G401.6 (cell line): ENCODE data around the gene LAD1.

Source experiments
- FAIRE-seq: peaks from 2 replicates; lab custom pipeline; 2012; peaks lifted over from hg19 to GRCh38; lab: Jason Lieb, UNC

Gene LAD1, protein sequence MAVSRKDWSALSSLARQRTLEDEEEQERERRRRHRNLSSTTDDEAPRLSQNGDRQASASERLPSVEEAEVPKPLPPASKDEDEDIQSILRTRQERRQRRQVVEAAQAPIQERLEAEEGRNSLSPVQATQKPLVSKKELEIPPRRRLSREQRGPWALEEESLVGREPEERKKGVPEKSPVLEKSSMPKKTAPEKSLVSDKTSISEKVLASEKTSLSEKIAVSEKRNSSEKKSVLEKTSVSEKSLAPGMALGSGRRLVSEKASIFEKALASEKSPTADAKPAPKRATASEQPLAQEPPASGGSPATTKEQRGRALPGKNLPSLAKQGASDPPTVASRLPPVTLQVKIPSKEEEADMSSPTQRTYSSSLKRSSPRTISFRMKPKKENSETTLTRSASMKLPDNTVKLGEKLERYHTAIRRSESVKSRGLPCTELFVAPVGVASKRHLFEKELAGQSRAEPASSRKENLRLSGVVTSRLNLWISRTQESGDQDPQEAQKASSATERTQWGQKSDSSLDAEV

DNA sequence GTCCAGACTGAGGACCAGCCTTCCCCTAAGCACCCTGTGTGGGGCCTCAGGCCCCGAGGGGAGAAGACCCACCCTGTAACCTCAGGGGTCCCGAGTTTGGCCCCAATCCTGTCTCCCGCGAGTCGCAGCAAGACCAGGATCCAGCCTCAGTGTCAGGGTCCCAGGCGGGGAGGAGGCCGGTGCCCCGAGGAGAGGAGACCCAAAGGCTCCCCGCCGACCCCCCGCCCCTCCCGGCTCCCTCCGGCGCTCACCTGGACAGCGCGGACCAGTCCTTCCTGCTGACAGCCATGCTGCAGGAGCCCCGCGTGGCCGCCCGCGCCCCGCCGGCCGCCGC, at the start of gene LAD1:
TSS of gene LAD1 (minus strand) at position 307 of the 334 bp plus-strand sequence. CDS start at position 289, 18 bp downstream.
- no peak for FAIRE-seq

DNA sequence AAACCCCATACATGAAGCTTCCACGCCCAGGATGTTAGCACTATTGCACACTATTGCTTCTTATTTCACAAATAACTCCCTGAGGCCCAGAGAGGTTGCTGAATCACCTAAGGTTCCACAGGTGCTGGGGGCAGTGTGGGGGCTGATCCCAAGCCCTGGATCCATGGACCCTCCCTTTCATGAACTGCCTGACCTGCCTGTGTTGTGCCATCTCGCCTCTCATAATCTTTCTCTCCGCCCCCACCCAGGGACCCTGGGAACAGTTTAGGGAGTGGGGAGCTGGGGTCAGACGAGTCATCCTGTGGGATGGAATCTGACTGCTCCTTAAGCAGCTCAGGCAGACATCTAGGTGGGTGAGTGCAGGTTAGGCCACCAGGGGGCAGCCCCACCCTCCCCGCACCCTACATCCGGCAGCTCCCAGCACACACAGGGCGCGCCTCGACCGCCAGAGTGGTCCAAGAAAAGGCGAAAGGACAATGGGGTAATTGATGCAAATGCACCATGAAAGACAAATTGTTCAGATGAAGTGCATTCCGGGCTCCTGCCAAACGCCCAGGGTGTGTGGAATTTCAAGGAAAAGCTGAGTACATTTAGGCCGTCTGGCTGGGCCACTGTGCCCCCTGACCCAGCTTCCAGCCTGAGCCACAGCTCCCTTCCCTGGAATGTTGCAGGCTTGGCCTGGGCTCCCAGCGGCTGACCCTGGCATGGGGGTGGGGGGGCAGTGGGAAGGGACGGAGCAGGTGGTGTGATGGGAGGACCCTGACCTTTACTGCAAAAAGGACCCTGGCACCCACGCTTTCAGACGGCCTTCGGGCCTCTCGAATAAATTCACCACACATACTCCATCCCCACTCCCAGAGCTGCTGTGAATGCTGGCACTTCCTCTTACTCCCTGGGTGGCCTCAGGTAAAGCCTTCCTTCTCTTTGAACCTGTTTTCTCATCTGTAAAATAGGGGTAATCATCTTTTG, 49.1 kb upstream of the LAD1 start:
- no peak for FAIRE-seq

DNA sequence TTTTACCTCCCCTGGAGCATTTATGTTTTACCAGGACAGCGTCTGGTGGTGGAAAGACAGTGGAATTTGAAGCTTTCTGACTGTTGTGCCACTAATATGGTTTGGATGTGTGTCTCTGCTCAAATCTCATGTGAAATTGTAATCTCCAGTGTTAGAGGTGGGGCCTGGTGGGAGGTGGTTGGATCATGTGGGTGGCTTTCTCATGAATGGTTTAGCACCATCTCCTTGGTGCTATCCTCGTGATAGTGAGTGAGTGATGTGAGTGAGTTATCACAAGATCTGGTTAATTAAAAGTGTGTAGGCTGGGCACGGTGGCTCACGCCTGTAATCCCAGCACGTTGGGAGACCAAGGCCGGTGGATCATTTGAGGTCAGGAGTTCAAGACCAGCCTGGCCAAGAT, 46.2 kb upstream of the LAD1 start:
- no peak for FAIRE-seq

DNA sequence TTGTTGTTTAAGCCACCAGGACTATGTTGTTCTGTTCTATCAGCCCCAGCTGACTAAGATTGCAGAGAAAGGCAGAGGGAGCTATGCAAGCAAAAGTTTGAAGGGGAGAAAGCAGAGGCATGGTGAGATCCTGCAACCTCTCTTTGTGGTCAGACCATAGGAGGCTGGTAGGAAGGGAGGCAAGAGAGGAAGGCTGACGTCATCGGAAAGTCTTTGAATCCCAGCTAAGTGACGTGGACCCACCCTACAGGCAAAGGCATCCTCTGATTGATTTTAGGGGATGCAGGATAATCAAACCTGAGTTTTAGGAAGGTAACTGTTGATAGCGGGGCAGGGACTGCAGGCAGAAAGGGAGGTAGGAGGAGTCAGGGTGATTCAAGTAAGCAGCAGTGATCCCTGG, 45.7 kb upstream of the LAD1 start:
- peak; percentile 93 for FAIRE-seq

DNA sequence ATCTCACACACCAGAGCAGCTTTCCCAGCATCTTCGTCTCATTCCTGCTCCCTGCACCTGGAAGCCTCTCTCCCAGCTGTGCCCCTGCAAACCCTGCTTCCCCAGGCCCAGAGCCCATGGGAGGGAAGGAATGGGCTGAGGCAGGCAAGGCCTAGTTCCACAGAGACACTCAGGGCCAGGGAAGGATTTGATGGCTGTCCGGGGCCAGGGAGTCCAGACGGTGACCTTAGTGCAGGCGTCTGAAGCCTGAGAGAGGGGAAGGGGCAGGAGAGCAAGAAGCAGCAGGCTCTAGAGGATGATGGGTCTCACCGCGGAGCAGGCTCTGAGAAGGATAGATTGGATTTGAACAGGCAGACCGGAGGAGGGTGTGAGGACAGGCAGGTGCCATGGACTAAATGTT, 44.6 kb upstream of the LAD1 start:
- FAIRE-seq: no peak

DNA sequence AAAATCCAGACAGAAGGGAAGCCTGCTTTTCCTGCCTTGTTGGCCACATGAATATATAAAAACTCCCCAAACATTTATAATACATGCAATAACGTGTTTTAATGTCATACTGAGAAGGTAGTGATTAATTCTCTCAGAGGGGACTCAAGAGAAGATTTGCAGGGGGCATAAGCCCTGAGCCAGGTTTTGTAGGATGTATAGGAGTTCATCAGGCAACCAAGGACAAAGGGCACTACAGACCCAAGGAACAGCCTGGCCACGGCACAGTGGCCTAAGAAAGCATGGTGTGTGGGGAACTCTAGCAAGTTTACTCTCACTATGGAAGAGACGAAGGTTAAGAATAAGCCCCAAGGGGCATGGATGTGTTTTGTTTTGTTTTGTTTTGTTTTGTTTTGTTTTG, 37.8 kb upstream of the LAD1 start:
- FAIRE-seq: no peak

DNA sequence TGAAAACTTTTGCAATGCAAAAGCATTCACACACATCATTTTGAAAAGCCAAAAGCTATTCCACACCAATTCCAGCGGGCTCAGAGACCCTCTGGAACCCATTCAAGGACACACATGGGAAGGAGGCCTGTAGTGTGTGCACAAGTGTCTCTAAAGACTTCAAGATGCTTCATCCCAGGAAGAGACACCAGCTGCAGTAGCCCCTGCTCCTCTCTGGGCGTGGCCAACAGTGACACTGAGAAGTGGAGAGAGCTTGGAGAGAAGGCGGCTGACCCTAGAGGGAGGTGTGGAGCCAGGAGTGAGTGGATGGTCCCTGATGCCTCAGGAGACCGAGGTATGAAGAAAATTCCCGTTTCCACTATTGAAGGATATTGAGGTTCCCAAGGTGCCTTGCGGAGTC, 37.3 kb upstream of the LAD1 start:
- FAIRE-seq: no peak

DNA sequence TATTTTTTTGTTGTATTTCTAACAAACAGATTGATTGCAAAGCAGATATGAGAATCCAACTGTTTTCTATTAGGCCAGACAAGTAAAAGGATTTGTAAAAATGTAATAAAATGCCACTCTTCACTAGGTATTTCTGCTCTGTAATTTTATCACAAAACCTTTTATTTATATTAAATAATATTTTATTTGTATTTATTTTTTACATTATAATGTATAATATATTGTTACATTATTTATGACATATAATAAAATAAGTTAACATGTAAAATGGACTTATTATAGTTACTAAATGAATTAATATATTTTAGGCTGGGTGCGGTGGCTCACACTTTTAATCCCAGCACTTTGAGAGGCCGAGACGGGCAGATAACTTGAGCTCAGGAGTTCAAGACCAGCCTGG, 35.1 kb upstream of the LAD1 start:
- FAIRE-seq: peak; percentile 83

DNA sequence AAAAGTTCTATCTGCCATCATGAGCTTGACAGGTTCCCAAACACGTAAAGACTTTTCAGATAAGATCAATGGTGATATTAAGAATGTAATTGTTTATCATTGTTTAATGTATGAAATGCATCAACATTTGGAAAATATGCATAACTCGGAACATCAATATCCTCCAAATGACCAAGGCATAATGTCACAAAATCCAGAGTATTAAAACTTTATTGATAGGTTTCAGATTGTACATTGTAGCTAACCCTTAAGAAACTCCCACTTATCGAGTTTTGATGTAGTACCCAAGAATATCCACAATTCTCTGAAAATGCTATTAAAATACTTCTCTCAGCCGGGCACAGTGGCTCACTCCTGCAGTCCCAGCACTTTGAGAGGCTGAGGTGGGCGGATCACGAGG, 34.5 kb upstream of the LAD1 start:
- FAIRE-seq: no peak

DNA sequence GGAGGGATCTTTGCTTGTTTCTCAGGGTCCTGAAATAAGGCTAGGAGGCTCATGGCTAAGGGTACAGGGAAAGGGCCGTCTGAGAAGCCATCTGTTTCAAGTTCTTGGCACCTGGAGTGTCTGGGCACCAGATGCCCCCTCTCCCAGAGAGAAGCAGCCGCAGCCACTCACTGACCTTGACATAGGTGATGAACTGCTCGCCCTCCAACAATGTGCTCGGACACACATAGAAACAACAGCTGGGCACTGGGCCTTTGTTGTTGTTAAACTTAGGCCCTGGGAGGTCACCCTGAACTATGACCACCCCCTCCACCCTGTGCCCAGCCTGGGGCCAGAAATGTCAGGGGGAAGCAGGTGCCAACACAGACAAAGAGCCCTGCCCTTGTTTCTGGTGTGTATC, 31.7 kb upstream of the LAD1 start:
- FAIRE-seq: no peak

DNA sequence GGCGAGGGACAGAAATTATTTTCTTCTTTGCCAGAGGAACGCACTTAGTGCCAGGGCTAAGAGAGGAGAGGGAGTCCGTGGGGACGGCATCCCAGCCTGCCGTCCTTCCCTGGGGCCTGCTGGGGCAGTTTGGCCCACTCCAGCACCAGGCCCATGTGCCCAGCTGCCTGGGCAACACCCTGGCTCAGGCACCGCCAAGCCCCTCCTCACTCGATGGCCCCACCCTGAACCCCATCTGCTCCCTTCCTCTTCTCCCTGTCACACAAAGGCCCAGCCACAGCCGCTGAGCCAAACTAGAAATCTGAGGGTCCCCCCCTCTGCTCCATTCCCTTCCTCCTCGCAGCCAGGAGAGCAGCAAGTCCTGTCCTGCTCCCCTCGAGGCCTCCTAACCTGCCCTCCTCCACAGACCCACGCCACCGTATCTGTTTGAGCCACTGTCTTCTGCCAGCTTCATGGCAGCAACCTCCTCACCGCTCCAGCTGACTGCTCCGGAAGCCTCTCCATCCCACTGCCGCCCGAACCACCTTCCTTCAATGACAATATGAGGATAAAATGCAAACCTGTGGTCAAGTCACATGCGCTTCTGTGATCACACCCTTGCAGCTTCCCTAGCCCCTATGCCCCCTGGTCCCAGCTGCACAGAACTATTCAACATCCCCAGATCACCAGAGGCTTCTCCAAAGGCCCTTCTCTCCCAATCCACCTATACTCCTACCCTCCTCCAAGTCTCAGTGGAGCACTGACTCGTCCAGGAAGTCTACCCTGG, 30.8 kb upstream of the LAD1 start:
- no peak for FAIRE-seq

DNA sequence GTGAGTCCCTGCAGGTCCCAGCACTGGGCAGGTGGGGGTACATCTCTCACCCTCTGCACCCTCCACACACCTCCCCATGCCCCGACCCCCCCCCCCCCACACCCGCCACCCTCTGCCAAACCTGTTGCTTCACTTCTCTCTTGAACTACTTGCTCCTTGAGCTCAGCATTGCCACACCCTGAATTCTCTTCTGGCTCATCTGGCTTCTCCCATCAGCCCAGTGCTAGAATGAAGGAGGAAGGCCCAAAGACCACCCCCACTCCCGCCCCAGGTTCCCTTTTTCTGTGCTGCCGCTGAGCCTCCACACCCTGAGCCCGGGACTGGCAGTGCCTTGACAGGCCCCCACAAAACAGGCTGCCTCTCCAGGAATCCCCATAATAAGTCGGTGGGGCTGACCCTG, 28.8 kb upstream of the LAD1 start:
- FAIRE-seq: no peak

DNA sequence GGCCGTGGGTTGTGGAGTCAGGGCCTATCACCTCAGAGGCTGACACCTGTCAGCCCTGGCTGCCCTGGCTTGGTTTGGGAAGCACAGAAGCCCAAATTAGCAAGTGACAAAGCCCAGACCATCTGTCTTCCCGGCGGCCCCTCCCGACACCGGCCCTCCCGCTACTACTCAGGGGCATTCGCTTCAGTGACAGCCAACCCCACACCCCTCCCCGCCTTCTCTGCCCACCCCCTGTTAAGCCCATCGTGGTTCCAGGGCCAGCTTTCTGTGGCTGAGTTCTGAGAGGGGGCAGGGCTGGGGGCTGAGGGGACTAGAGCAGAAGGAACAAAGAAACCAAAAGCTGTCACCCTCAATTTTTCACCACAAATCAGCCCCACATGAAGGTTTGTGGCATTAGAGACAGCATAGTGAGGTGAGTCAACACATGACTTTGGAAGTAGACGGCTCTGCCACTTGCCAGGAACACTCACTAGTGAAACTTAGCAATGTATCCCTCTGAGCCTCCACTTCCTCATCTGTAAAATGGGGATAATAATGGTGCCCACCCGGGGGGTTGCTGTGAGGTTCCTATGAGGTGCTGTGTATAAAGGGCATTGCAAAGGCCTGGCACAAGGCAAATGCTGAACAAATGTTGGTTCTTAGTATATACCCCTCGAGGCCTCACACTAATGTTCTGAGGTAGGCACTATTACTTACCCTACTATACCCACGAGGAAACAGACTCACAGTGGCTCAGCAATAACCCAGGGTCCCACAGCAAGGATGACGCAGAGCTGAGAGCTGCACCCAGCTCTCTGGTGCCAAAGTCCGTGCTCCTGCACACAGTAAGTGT, 27.6 kb upstream of the LAD1 start:
- FAIRE-seq: no peak

DNA sequence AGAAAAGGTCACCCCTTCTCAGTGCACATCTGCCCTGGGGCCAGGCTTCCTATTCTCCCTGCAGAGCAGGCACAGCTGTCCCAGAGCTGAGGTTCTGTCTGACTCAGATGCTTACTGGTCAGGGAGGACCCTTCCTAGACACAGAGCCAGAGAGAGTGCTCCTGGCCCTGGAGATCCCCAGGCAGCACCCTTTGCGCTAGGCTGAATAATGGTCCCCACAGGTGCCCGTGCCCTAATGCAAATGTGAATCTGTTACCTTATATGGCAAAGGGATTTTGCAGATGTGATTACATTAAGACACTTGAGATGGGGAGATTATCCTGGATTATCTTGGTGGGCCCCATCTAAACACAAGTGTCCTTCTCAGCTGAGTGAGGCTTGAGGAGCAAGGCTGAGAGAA, 25.0 kb upstream of the LAD1 start:
- no peak for FAIRE-seq

DNA sequence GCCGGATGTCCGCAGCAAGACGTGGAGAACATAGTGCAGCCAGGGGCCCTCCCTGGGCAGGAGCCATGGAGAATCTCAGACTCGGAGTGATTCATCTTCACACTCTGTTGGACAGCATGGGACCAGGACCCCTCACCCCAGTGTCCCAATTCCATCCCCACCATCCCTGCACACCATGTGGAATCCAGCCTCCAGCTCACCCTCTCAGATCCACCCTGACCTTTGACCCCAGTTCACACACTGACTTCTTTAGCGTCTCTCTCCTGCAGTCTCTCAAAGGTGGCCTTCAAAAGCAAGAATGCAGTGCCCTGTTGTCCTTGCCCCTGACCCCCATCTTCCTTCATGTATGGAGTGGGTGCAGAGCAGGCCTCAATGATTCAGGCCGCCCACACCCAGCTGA, 24.5 kb upstream of the LAD1 start:
- FAIRE-seq: no peak

DNA sequence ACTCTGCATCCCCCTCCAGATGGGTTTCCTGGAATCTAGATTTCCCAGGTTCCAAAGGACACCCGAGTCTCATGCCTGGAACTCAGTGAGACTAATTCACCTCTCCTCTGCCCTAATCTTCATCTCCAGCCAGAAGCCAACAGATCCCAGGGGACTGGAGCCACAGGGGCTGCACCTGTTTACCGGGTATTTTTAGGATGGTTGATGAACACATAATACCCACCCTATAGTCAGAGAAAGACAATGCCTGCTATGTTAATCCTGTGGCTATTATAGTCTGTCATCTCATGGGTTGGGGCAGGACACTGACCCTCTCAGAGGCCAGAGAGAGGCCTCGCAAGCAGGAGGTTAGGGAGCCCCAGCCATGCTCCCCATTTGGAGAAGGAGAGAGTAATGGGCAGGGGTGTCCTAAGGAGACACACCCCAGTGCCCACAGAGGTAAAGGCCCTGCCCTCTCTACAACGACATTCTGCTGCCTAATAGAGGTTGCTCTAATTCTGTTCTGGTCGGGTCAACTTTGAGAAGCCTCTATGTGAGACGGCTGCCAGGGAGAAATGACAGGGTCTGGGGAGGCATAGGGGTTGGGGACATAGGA, 23.4 kb upstream of the LAD1 start:
- no peak for FAIRE-seq

DNA sequence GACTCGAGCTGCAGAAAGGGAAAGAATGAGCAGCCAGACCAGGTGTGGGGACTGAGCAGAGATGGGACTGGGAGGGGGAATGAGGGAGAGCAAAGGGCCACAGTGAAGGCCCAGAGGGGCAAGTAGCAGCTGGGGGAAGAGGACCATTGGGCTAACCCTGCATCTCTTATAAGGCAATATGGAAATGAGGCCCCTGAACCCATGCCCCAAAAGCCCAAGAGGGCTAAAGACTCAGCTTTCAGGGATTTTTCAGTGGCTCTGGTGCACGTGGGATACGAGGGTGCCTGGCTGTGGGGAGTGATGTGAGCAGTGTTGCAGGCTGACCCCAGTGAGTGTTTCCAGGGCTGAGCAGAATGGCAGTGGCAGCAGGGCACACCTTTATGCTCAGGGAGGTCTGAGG, 22.9 kb upstream of the LAD1 start:
- no peak for FAIRE-seq

DNA sequence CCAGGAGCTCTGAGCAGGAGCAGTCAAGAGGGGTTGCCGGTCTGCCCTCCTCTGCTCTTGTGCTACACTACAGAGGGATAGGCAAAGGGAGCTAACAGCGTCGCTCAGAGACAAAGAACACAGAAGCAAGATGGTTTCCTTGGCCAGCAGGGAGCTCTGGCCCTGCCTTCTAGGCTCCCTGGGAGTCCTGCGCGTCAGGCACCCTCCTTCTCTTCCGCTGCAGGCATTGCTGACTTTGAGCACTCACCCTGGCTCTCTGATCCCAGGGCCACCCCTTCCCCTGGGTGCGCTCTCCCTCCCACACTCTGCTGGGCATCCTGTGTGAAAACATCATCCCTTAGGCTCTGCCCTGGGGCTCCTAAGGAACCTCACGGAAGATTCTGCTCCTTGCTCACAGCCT, 21.9 kb upstream of the LAD1 start:
- no peak for FAIRE-seq

DNA sequence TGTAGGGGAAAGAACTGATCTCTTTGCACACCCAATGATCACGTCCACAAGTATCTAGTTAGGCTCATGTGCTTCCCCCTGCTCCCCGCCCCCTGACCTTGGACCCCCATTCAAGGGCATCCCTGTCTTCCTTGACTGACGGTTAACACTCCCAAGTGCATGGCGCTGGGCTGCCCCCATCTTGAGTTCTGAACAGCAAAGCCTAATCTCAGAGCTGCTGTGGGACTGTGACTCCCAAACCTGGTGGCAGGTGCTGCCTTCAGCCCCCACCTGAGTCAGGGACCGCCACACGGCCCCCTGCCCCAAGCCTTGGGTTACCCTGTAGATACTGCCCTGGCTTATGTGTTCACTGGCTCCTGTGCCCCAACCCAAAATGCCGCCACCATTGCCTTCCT, 21.5 kb upstream of the LAD1 start:
- no peak for FAIRE-seq

DNA sequence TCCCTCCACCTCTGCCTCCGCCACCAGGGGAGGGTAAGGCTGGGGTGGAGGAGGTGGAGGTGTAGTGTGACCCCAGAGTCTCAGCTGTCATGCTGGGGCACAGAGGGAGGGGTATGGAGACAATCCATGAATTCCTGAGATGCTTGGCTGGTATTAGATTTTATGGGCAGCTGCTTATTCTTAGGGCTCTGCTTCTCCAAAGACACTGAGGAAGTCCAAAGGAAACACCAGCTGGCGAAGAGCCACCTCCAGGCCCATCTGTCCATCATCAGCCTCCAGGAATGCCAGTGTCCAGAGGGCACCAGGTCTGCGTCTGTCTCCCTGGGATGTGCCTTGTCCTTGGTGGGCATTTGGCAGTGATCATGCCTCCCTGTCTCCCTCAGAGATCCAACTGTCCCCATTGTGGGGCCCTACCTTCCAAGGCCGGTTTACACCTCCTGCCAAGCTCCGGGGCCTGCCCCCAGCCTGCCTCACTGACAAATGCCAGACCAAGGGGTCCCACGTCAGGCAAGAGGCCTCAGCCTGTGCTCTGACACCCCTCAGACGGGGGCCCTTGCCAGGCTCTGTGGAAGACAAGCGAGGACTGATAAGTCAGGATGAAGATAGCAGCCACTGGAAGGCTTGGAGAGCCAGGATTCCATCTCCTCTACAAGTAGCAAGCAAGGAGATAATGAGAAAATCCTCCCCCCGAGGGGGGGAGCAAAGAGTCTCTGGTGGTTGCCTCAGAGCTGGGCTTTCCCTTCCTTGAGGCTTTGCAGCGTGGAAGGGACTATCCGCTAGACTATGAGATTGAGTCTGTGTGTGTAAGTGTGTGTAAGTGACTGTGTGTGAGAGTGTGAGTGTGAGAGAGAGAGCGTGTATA, 20.9 kb upstream of the LAD1 start:
- no peak for FAIRE-seq
